HepG2 (cell line): ENCODE results near the gene MXRA7. TPM values are rescaled to one million over a fixed set of nuclear protein-coding genes. Genes with fewer than 3 reads are reported as not detected.
A peak's percentile ranks its signal among the peaks of the same experiment; 100 is the strongest.
"Not testable (repeated sequence)": the region's sequence is repeated elsewhere in the genome, so short reads cannot be mapped to it uniquely, and the experiment has no call there.

Source experiments
- ATAC-seq: fragments of 200-7000 bp; cut with Tn5 transposase; 3 replicates; pipeline ENCODE4 v1.9.1; 2020; ENCODE audit warnings: mild to moderate bottlenecking, moderate library complexity
- BruUV-seq: library from RNA; stranded (reverse); fragments of 400-500 nt; replicated peaks from 2 replicates; lab custom pipeline; 2021; lab: Mats Ljungman, UMichigan
- CTCF ChIA-PET: fragments of 300-600 bp; formaldehyde crosslinking; extraction: SDS; loops from one replicate; lab custom pipeline; 2021; ENCODE audit warnings: low total read pairs, inconsistent platforms, low intra/inter-chr PET ratio; lab: Yijun Ruan, JAX
- POLR2A ChIA-PET: fragments of 350-600 bp; sonication (Branson Sonifier 250); formaldehyde crosslinking; loops from one replicate; lab custom pipeline; 2020; ENCODE audit warnings: antibody characterized with exemption, inconsistent platforms; lab: Yijun Ruan, JAX
- DNase-seq: peaks from one replicate; pipeline ENCODE4 v3.0.0-alpha.2; 2015; ENCODE audit warnings: low spot score
- FAIRE-seq: peaks from 3 replicates; lab custom pipeline; 2011; peaks lifted over from hg19 to GRCh38; lab: Jason Lieb, UNC
- H2AFZ ChIP-seq: one replicate; pipeline ENCODE4 v1.6.1; 2011; ENCODE audit warnings: low read length, inconsistent platforms
- H3K27ac ChIP-seq: fragments of 300-600 bp; 3 replicates; pipeline ENCODE4 v1.8.0; 2011; ENCODE audit warnings: mixed run types, mild to moderate bottlenecking, mixed read lengths, low read length, inconsistent platforms; ENCODE audit not compliant: insufficient read depth; ENCODE audit errors: extremely low read length
- H3K27me3 ChIP-seq, 2 experiments: fragments of 200-600 bp in 1 of 2; 2 replicates in 1 of 2; 3 replicates in 1 of 2; pipeline versions ENCODE4 v1.6.0 to v1.8.0; 2011; ENCODE audit warnings: low read length in 2 of 2, mild to moderate bottlenecking in 2 of 2, moderate library complexity in 2 of 2, inconsistent platforms in 1 of 2; ENCODE audit not compliant: insufficient read depth in 2 of 2, control insufficient read depth in 1 of 2
- H3K36me3 ChIP-seq, 2 experiments: fragments of 200-600 bp in 1 of 2; replicated peaks in 1 of 2; 2 replicates in 1 of 2; 3 replicates in 1 of 2; pipeline versions ENCODE4 v1.5.1 to v1.8.0; 2011; ENCODE audit warnings: low read length in 2 of 2, inconsistent platforms in 1 of 2; ENCODE audit not compliant: insufficient read depth in 2 of 2, control insufficient read depth in 1 of 2
- H3K4me1 ChIP-seq: 2 replicates; pipeline ENCODE4 v1.5.1; 2012; ENCODE audit warnings: low read length, inconsistent platforms; ENCODE audit not compliant: insufficient read depth
- H3K4me2 ChIP-seq: 2 replicates; pipeline ENCODE4 v1.6.0; 2011; ENCODE audit warnings: low read depth, low read length, inconsistent platforms
- H3K4me3 ChIP-seq, 3 experiments: fragments of 200-600 bp in 1 of 3; sonication (generic), shearing (Covaris generic) in 1 of 3; replicated peaks in 1 of 3; 2 replicates each; pipeline ENCODE4 v1.5.1; 2011 to 2016; ENCODE audit warnings: low read length in 3 of 3, inconsistent platforms in 2 of 3, low read depth in 2 of 3, mild to moderate bottlenecking in 2 of 3, control low read depth in 1 of 3, mixed read lengths in 1 of 3; ENCODE audit not compliant: insufficient read depth in 1 of 3
- H3K79me2 ChIP-seq: one replicate; pipeline ENCODE4 v1.6.1; 2011; ENCODE audit warnings: low read length, inconsistent platforms; ENCODE audit not compliant: insufficient read depth
- H3K9ac ChIP-seq: 2 replicates; pipeline ENCODE4 v1.6.0; 2011; ENCODE audit warnings: mild to moderate bottlenecking, low read depth, low read length, inconsistent platforms; ENCODE audit not compliant: insufficient read depth
- H3K9me3 ChIP-seq: 2 replicates; pipeline ENCODE4 v1.5.1; 2012; ENCODE audit warnings: mild to moderate bottlenecking, low read length
- H4K20me1 ChIP-seq: 2 replicates; pipeline ENCODE4 v1.6.0; 2011; ENCODE audit warnings: inconsistent platforms, mild to moderate bottlenecking, low read length, moderate library complexity; ENCODE audit not compliant: insufficient read depth
- ADNP ChIP-seq: sonication (generic); formaldehyde crosslinking; IDR thresholded peaks from 2 replicates; pipeline ENCODE4 v1.4.0; 2020; ENCODE audit warnings: missing genetic modification reagents
- BCL6 ChIP-seq: IDR thresholded peaks from 2 replicates; pipeline ENCODE4 v1.6.1; 2016; ENCODE audit warnings: missing genetic modification reagents, missing compliant biosample characterization
- BORCS8-MEF2B ChIP-seq: sonication (generic); formaldehyde crosslinking; IDR thresholded peaks from 2 replicates; pipeline ENCODE4 v1.8.0; 2022; ENCODE audit warnings: mild to moderate bottlenecking, missing genetic modification reagents
- CENPBD1 ChIP-seq: sonication (generic); formaldehyde crosslinking; IDR thresholded peaks from 2 replicates; pipeline ENCODE4 v1.8.0; 2022; ENCODE audit warnings: missing genetic modification reagents, low read depth, mild to moderate bottlenecking, borderline replicate concordance
- HOXA3 ChIP-seq: sonication (generic); formaldehyde crosslinking; IDR thresholded peaks from 2 replicates; pipeline ENCODE4 v1.5.0; 2020; ENCODE audit warnings: missing genetic modification reagents
- NFKB2 ChIP-seq: sonication (generic); formaldehyde crosslinking; IDR thresholded peaks from 2 replicates; pipeline ENCODE4 v1.4.0; 2020; ENCODE audit warnings: missing genetic modification reagents, borderline replicate concordance
- POLR2A ChIP-seq, 2 experiments: IDR thresholded peaks; 2 replicates each; pipeline ENCODE4 v1.6.1; 2011; ENCODE audit warnings: low read depth in 2 of 2, low read length in 2 of 2, mild to moderate bottlenecking in 1 of 2, moderate library complexity in 1 of 2; ENCODE audit not compliant: insufficient read depth in 1 of 2
- SALL1 ChIP-seq: sonication (generic); formaldehyde crosslinking; IDR thresholded peaks from 2 replicates; pipeline ENCODE4 v1.8.0; 2022; ENCODE audit warnings: mild to moderate bottlenecking, missing genetic modification reagents
- ZHX2 ChIP-seq, 2 experiments: sonication (generic) in 1 of 2; formaldehyde crosslinking in 1 of 2; IDR thresholded peaks; 2 replicates each; pipeline versions ENCODE4 v1.6.1 to v1.9.0; 2014 to 2022; ENCODE audit warnings: antibody characterized with exemption in 1 of 2, borderline replicate concordance in 1 of 2, inconsistent platforms in 1 of 2, low read depth in 1 of 2, missing genetic modification reagents in 1 of 2
- ZNF773 ChIP-seq: sonication (generic); formaldehyde crosslinking; IDR thresholded peaks from 2 replicates; pipeline ENCODE4 v1.4.0; 2020; ENCODE audit warnings: missing genetic modification reagents, borderline replicate concordance
- ZNF777 ChIP-seq: sonication (generic); formaldehyde crosslinking; IDR thresholded peaks from 2 replicates; pipeline ENCODE4 v1.4.0; 2020; ENCODE audit warnings: missing genetic modification reagents
- WGBS: methylation state at CpG from one replicate; pipeline ENCODE4 v1.1.6; 2017; ENCODE audit warnings: low lambda C conversion rate; 5-methylcytosine and 5-hydroxymethylcytosine counted together
- in situ Hi-C: cut with HindIII; loops from 2 replicates; pipeline ENCODE4 v1.10.0; 2017; ENCODE audit warnings: low pct_unique_long_range_greater_than_20kb; ENCODE audit not compliant: extremely low pct_ligation_motif_present
- intact Hi-C: fragments of 100-400 bp; cut with micrococcal nuclease; formaldehyde crosslinking; loops from one replicate; pipeline ENCODE4 v1.10.0; 2022; ENCODE audit not compliant: unreplicated experiment
- polyA plus RNA-seq, 8 experiments: library from polyadenylated mRNA; depleted of rRNA in 3 of 8; stranded (reverse) in 7 of 8; unstranded in 1 of 8; fragments of >200 nt; fragmentation: Illumina TruSeq in 4 of 8; extraction: Trizol in 4 of 8; gene quantifications; 2 replicates each; pipeline versions ENCODE4 v1.2.1 to v1.2.3, GENCODE V29; 2011 to 2016; ENCODE audit warnings: low read depth in 4 of 8, missing spikeins in 1 of 8, mixed read lengths in 1 of 8; ENCODE audit not compliant: insufficient read depth in 1 of 8
- total RNA-seq, 5 experiments: library from RNA; depleted of rRNA; stranded (reverse); fragments of >200 nt; fragmentation: Illumina TruSeq; extraction: Trizol; gene quantifications; 2 replicates each; pipeline ENCODE4 v1.2.3, GENCODE V29; 2016; ENCODE audit warnings: low read depth in 1 of 5
- TF ChIP-seq, protein P1 (sequence below): sonication (generic); formaldehyde crosslinking; IDR thresholded peaks from 2 replicates; pipeline ENCODE4 v1.4.0; 2020; ENCODE audit warnings: missing genetic modification reagents
- TF ChIP-seq, protein P2 (sequence below): sonication (generic); formaldehyde crosslinking; IDR thresholded peaks from 2 replicates; pipeline ENCODE4 v1.5.0; 2020; ENCODE audit warnings: missing genetic modification reagents

MXRA7 gene
- total and polyA plus RNA-seq, 2 of the 13 experiments (the other 11 are each of a cell fraction or from before 2014, with no cell fraction given) = 44.8 to 112 TPM

- 94% methylated on average over 13 of the region's 13 CpGs for WGBS
- FAIRE-seq; in situ Hi-C loops; H3K4me3 ChIP-seq; H3K9ac ChIP-seq; CTCF ChIA-PET; H3K27me3 ChIP-seq; intact Hi-C loops; DNase-seq; H2AFZ ChIP-seq; BruUV-seq; ATAC-seq; H3K4me2 ChIP-seq; H3K9me3 ChIP-seq; TF ChIP-seq ZHX2 (IDR thresholded peaks at IDR 0.05; ENCODE audit: low read depth): not testable (repeated sequence)
- H3K27ac ChIP-seq = peak overlapping the region; percentile 12
- peaks cover 68% of the 10 kb centered on the region for H3K79me2 ChIP-seq
- POLR2A ChIA-PET = interaction anchor here (0.8 to 1.8 kb wide), 3 partner anchors 13 to 61 kb away, joined by 3 to 8 read pairs (median 3); no protein-coding TSS in a partner anchor
- peaks cover 40% of the 10 kb centered on the region for H4K20me1 ChIP-seq
- H3K36me3 ChIP-seq = peaks cover 12 to 35% of the 10 kb centered on the region in 2 experiments
- H3K4me1 ChIP-seq = peaks cover 58% of the 10 kb centered on the region
- peak; percentile 10; the same call in 1 of the 2 replicates for TF ChIP-seq ZNF777 (CRISPR knock-in tag)
- TF ChIP-seq ADNP (CRISPR knock-in tag) = 0 out of 2 replicates have a peak, but pooled peaks have one; percentile 39
- 0 out of 2 replicates have a peak, but pooled peaks have one; percentile 31 for TF ChIP-seq CENPBD1 (CRISPR knock-in tag)
- 0 out of 2 replicates have a peak, but pooled peaks have one; percentile 32 for TF ChIP-seq ZHX2 (CRISPR knock-in tag; IDR thresholded peaks at IDR 0.05; ENCODE audit: borderline replicate concordance)
- TF ChIP-seq, protein P1, sequence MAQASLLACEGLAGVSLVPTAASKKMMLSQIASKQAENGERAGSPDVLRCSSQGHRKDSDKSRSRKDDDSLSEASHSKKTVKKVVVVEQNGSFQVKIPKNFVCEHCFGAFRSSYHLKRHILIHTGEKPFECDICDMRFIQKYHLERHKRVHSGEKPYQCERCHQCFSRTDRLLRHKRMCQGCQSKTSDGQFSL (CRISPR knock-in tag) = 0 out of 2 replicates have a peak, but pooled peaks have one; percentile 22
- 0 out of 2 replicates have a peak, but pooled peaks have one; percentile 24 for TF ChIP-seq ZNF773 (CRISPR knock-in tag)
- peak; percentile 44; the same call in 1 of the 2 replicates for TF ChIP-seq NFKB2 (CRISPR knock-in tag)
- TF ChIP-seq BORCS8-MEF2B = 0 out of 2 replicates have a peak, but pooled peaks have one; percentile 27
- peak; percentile 10 to 27; a peak in 1 of 4 replicates for TF ChIP-seq POLR2A (IDR thresholded peaks at IDR 0.05; ENCODE audit: insufficient read depth in 1 of 2, low read depth in 2 of 2, low read length in 2 of 2)
- TF ChIP-seq, protein P2, sequence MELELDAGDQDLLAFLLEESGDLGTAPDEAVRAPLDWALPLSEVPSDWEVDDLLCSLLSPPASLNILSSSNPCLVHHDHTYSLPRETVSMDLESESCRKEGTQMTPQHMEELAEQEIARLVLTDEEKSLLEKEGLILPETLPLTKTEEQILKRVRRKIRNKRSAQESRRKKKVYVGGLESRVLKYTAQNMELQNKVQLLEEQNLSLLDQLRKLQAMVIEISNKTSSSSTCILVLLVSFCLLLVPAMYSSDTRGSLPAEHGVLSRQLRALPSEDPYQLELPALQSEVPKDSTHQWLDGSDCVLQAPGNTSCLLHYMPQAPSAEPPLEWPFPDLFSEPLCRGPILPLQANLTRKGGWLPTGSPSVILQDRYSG = 0 out of 2 replicates have a peak, but pooled peaks have one; percentile 29
- 0 out of 2 replicates have a peak, but pooled peaks have one; percentile 28 for TF ChIP-seq HOXA3
- 0 out of 2 replicates have a peak, but pooled peaks have one; percentile 9 for TF ChIP-seq SALL1 (CRISPR knock-in tag)
- 0 out of 2 replicates have a peak, but pooled peaks have one; percentile 3 for TF ChIP-seq BCL6
Observed at GRCh38 chr17:76731800-76732733, 21.3 kb upstream of the MXRA7 start.
